SK-N-SH (cell line): Measurements from ENCODE around the gene OR13J1. TPM values are rescaled to one million over a fixed set of nuclear protein-coding genes. Genes with fewer than 3 reads are reported as not detected.

Experiments
- CTCF ChIA-PET: fragments of 300-600, 350-600 bp; formaldehyde crosslinking; extraction: SDS; loops from one replicate; lab custom pipeline; 2021; lab: Yijun Ruan, JAX
- POLR2A ChIA-PET: fragments of 350-600 bp; sonication (Branson Sonifier 250); formaldehyde crosslinking; extraction: SDS; loops from one replicate; lab custom pipeline; 2020; ENCODE audit warnings: antibody characterized with exemption, inconsistent platforms; lab: Yijun Ruan, JAX
- DNase-seq: peaks from one replicate; pipeline ENCODE4 v3.0.0; 2012
- H2AFZ ChIP-seq: fragments of 200-600 bp; sonication (generic); 2 replicates; pipeline ENCODE4 v1.8.1; 2016; ENCODE audit warnings: antibody characterized with exemption, mild to moderate bottlenecking, low read depth
- H3F3A ChIP-seq: fragments of 200-600 bp; sonication (generic); replicated peaks from 2 replicates; pipeline ENCODE3; 2016; ENCODE audit warnings: antibody characterized with exemption, mild to moderate bottlenecking; ENCODE audit not compliant: insufficient read depth
- H3K27ac ChIP-seq, 2 experiments: fragments of 200-500 bp in 1 of 2; fragments of 200-600 bp in 1 of 2; sonication (Bioruptor generic) in 1 of 2; sonication (generic), shearing (Covaris generic) in 1 of 2; 2 replicates each; pipeline versions ENCODE4 v1.5.1 to v1.6.1; 2014 to 2016; ENCODE audit warnings: low read depth in 2 of 2, inconsistent platforms in 1 of 2, low read length in 1 of 2, mild to moderate bottlenecking in 1 of 2, mixed read lengths in 1 of 2
- H3K27me3 ChIP-seq: fragments of 200-600 bp; sonication (generic), shearing (Covaris generic); 2 replicates; pipeline ENCODE4 v1.6.1; 2016; ENCODE audit warnings: mixed run types; ENCODE audit not compliant: insufficient read depth
- H3K36me3 ChIP-seq, 2 experiments: fragments of 200-500 bp in 1 of 2; fragments of 200-600 bp in 1 of 2; sonication (Bioruptor generic) in 1 of 2; sonication (generic) in 1 of 2; replicated peaks in 1 of 2; 2 replicates each; pipeline versions ENCODE3 to v1.5.1; 2014 to 2016; ENCODE audit warnings: low read length in 1 of 2, mild to moderate bottlenecking in 1 of 2; ENCODE audit not compliant: insufficient read depth in 2 of 2, control insufficient read depth in 1 of 2
- H3K4me1 ChIP-seq, 2 experiments: fragments of 200-500 bp in 1 of 2; fragments of 200-600 bp in 1 of 2; sonication (Bioruptor generic) in 1 of 2; sonication (generic), shearing (Covaris generic) in 1 of 2; 2 replicates each; pipeline versions ENCODE4 v1.5.1 to v1.6.1; 2014 to 2016; ENCODE audit warnings: low read depth in 1 of 2, low read length in 1 of 2, mixed run types in 1 of 2; ENCODE audit not compliant: insufficient read depth in 2 of 2, control insufficient read depth in 1 of 2
- H3K4me2 ChIP-seq: fragments of 200-600 bp; sonication (generic), shearing (Covaris generic); 2 replicates; pipeline ENCODE4 v1.6.1; 2017; ENCODE audit warnings: mixed run types
- H3K4me3 ChIP-seq, 2 experiments: fragments of 200-500 bp in 1 of 2; fragments of 200-600 bp in 1 of 2; sonication (Bioruptor generic) in 1 of 2; sonication (generic), shearing (Covaris generic) in 1 of 2; 2 replicates each; pipeline versions ENCODE4 v1.5.1 to v1.8.1; 2014 to 2016; ENCODE audit warnings: low read depth in 2 of 2, inconsistent platforms in 1 of 2, low read length in 1 of 2, mild to moderate bottlenecking in 1 of 2, mixed read lengths in 1 of 2, moderate library complexity in 1 of 2
- H3K79me2 ChIP-seq: fragments of 200-600 bp; sonication (generic); 2 replicates; pipeline ENCODE4 v1.8.1; 2017; ENCODE audit warnings: mild to moderate bottlenecking; ENCODE audit not compliant: insufficient read depth
- H3K9ac ChIP-seq: fragments of 200-600 bp; sonication (generic); 2 replicates; pipeline ENCODE4 v1.6.1; 2017; ENCODE audit warnings: mixed run types
- H3K9me2 ChIP-seq: fragments of 200-600 bp; sonication (generic); 2 replicates; pipeline ENCODE4 v1.6.1; 2017; ENCODE audit warnings: mixed run types
- H3K9me3 ChIP-seq: fragments of 200-600 bp; sonication (generic); 2 replicates; pipeline ENCODE4 v1.6.1; 2017; ENCODE audit warnings: mixed run types, mild to moderate bottlenecking, moderate library complexity
- H4K20me1 ChIP-seq: fragments of 200-600 bp; sonication (generic); 2 replicates; pipeline ENCODE4 v1.6.1; 2017; ENCODE audit warnings: mild to moderate bottlenecking, mixed run types; ENCODE audit not compliant: insufficient read depth
- EP300 ChIP-seq, 2 experiments: IDR thresholded peaks; 2 replicates each; pipeline versions ENCODE4 v1.4.0 to v1.6.1; 2012; ENCODE audit warnings: borderline replicate concordance in 1 of 2, low read depth in 1 of 2, low read length in 1 of 2
- FOSL2 ChIP-seq: IDR thresholded peaks from 2 replicates; pipeline ENCODE4 v1.4.0; 2012; ENCODE audit warnings: low read depth, mild to moderate bottlenecking, moderate library complexity, borderline replicate concordance
- FOXM1 ChIP-seq: IDR thresholded peaks from 2 replicates; pipeline ENCODE4 v1.4.0; 2012; ENCODE audit warnings: low read depth, mild to moderate bottlenecking
- GATA2 ChIP-seq: sonication (generic); formaldehyde crosslinking; IDR thresholded peaks from 2 replicates; pipeline ENCODE4 v1.5.0; 2020; ENCODE audit warnings: mild to moderate bottlenecking, missing genetic modification reagents
- MEF2A ChIP-seq: IDR thresholded peaks from 2 replicates; pipeline ENCODE4 v1.4.0; 2012; ENCODE audit warnings: low read depth, borderline replicate concordance
- NFIC ChIP-seq: IDR thresholded peaks from 2 replicates; pipeline ENCODE4 v1.4.0; 2012; ENCODE audit warnings: borderline replicate concordance
- POLR2AphosphoS5 ChIP-seq: IDR thresholded peaks from 2 replicates; pipeline ENCODE4 v1.6.1; 2012; ENCODE audit warnings: low read depth, low read length
- TEAD4 ChIP-seq: IDR thresholded peaks from 2 replicates; pipeline ENCODE4 v1.4.0; 2012; ENCODE audit warnings: mild to moderate bottlenecking, borderline replicate concordance; ENCODE audit not compliant: insufficient read depth
- YY1 ChIP-seq: IDR thresholded peaks from 2 replicates; pipeline ENCODE4 v1.4.0; 2012; ENCODE audit warnings: low read depth, mild to moderate bottlenecking
- WGBS: methylation state at CpG from one replicate; pipeline ENCODE4 v1.1.6; 2017; ENCODE audit warnings: low lambda C conversion rate; 5-methylcytosine and 5-hydroxymethylcytosine counted together
- polyA plus RNA-seq, 3 experiments: library from polyadenylated mRNA; depleted of rRNA; stranded (reverse); fragments of >200 nt; gene quantifications; 2 replicates each; pipeline ENCODE4 v1.2.3, GENCODE V29; 2012
- TF ChIP-seq, protein P1 (sequence below): IDR thresholded peaks from 2 replicates; pipeline ENCODE4 v1.6.1; 2012; ENCODE audit warnings: mild to moderate bottlenecking, low read depth, low read length, moderate library complexity
- TF ChIP-seq, protein P2 (sequence below): fragments of 150-350 bp; IDR thresholded peaks from 2 replicates; pipeline ENCODE4 v1.6.1; 2017; ENCODE audit warnings: antibody characterized with exemption, low read length, low read depth, borderline replicate concordance
- TF ChIP-seq, protein P3 (sequence below): IDR thresholded peaks from 2 replicates; pipeline ENCODE4 v1.4.0; 2012; ENCODE audit warnings: low read depth, borderline replicate concordance
- TF ChIP-seq, protein P4 (sequence below): IDR thresholded peaks from 2 replicates; pipeline ENCODE4 v1.4.0; 2012; ENCODE audit warnings: low read depth
- TF ChIP-seq, protein P5 (sequence below): IDR thresholded peaks from 2 replicates; pipeline ENCODE4; 2012
- TF ChIP-seq, protein P6 (sequence below): IDR thresholded peaks from 2 replicates; pipeline ENCODE4 v1.4.0; 2012; ENCODE audit warnings: low read depth, borderline replicate concordance

OR13J1 gene
- polyA plus RNA-seq, 1 of the 3 experiments (the other 2 are of a cell fraction), result not detected

DNA sequence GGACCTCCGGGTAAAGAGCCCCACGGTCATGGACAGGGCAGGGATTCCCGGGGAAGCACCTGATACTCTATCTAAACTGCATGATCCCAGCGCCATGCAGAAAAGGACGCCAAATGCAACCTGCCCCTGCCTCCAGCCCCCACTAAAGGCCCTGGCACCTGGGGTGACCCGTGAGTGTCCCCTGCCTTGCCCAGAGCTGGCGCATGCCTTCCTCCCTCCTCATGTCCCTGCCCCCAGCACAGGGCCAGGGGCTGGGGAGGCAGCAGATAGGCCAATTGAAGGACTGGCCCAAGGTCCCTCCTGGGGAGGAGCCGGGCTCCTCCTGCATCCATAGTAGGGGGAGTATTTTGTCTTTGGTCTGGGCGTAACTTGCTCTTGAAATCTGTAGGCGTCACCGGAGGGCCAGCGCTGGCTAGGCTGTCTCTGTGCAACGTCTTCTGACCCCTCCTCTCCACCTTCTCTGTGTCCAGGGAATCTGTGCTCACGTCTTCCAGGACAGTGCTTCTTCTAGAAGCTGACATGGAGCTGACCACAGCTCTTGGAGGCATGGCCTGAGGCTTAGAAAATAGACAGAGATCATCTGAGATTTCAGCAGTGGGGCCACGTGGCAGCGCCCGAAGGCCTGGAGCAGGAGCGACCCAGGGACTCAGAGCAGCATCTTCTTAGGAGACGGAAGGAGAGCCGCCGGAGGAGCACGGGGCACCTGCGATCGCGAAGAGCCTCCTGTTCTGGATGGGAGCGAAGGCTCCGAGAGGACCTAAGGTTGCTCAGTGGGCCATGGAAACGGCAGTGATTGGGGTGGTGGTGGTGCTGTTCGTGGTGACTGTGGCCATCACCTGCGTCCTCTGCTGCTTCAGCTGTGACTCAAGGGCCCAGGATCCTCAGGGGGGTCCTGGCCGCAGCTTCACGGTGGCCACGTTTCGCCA lies 39.7 kb upstream of the OR13J1 start:
- Histone ChIP-seq H3K9ac (no peak overlapping the region), H3K4me3 (no peak overlapping the region), H3F3A (peaks cover 34% of the 10 kb centered on the region), H2AFZ (no peak overlapping the region), H3K9me2 (no peaks in the 10 kb centered on the region), H3K4me1 (peaks cover 38 to 43% of the 10 kb centered on the region in 2 experiments; a peak in 3 of 4 replicates), H3K4me2 (no peak overlapping the region), H3K36me3 (no peaks in the 10 kb centered on the region), H3K79me2 (no peaks in the 10 kb centered on the region; the same call in 1 of the 2 replicates), H3K27ac (no peak overlapping the region; a peak in 1 of 4 replicates), H3K27me3 (no peaks in the 10 kb centered on the region), H4K20me1 (no peaks in the 10 kb centered on the region), H3K9me3 (no peaks in the 10 kb centered on the region)
- CTCF ChIA-PET, result interaction anchor here (0.9 to 2.3 kb wide), 4 partner anchors 14 to 98 kb away, joined by 3 to 10 read pairs (median 3); no protein-coding TSS in a partner anchor
- WGBS, result 97% methylated on average over 20 of the region's 34 CpGs
- no peak for DNase-seq
- POLR2A ChIA-PET, result no interaction called here
- TF ChIP-seq, protein P1, sequence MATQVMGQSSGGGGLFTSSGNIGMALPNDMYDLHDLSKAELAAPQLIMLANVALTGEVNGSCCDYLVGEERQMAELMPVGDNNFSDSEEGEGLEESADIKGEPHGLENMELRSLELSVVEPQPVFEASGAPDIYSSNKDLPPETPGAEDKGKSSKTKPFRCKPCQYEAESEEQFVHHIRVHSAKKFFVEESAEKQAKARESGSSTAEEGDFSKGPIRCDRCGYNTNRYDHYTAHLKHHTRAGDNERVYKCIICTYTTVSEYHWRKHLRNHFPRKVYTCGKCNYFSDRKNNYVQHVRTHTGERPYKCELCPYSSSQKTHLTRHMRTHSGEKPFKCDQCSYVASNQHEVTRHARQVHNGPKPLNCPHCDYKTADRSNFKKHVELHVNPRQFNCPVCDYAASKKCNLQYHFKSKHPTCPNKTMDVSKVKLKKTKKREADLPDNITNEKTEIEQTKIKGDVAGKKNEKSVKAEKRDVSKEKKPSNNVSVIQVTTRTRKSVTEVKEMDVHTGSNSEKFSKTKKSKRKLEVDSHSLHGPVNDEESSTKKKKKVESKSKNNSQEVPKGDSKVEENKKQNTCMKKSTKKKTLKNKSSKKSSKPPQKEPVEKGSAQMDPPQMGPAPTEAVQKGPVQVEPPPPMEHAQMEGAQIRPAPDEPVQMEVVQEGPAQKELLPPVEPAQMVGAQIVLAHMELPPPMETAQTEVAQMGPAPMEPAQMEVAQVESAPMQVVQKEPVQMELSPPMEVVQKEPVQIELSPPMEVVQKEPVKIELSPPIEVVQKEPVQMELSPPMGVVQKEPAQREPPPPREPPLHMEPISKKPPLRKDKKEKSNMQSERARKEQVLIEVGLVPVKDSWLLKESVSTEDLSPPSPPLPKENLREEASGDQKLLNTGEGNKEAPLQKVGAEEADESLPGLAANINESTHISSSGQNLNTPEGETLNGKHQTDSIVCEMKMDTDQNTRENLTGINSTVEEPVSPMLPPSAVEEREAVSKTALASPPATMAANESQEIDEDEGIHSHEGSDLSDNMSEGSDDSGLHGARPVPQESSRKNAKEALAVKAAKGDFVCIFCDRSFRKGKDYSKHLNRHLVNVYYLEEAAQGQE, result no peak

DNA sequence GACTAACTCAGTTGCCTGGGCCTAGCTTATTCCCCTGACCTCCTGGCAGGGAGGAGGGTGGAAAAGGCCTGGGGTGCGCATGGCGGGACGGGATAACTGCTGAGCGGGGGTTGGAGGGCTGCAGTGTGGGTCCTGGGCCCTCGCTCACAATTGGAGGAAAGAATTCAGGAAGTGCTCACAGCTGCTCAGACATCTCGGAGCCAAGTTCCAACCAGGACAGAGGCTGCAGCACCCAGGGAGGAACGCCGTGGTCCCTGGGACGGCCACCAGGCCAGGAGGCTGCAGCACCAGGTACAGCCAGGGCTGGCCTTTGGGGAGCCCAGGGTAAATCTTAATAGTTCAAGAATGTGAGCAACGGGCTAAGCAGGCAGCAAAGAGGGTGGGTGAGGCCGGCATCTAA lies 39.1 kb upstream of the OR13J1 start, which contains the start of gene SPAAR:
Gene SPAAR, plus strand, starts transcription at position 217 of the 400 bp plus-strand sequence. CDS start 974 bp downstream, outside the sequence.
- no peaks in the 10 kb centered on the region; the same call in 1 of the 2 replicates for H3K79me2 ChIP-seq
- peak within 1 kb of the TSS; percentile 89 to 98 for H3K27ac ChIP-seq
- no peaks in the 10 kb centered on the region for H4K20me1 ChIP-seq
- no peaks in the 10 kb centered on the region for H3K9me3 ChIP-seq
- POLR2A ChIA-PET, result no interaction called here
- no peak within 1 kb of the TSS for H3K4me3 ChIP-seq
- CTCF ChIA-PET, result interaction anchor here (1.0 to 2.3 kb wide), 2 partner anchors 16 to 36 kb away, joined by 3 to 10 read pairs; no protein-coding TSS in a partner anchor
- peak within 1 kb of the TSS; percentile 50; the same call in 1 of the 2 replicates for H3K4me2 ChIP-seq
- H3K27me3 ChIP-seq, result no peaks in the 10 kb centered on the region
- H3F3A ChIP-seq, result peaks cover 37% of the 10 kb centered on the region
- H2AFZ ChIP-seq, result peak within 1 kb of the TSS; percentile 47; the same call in 1 of the 2 replicates
- H3K9ac ChIP-seq, result peak within 1 kb of the TSS; percentile 68; the same call in 1 of the 2 replicates
- WGBS, result 88% methylated on average over 9 of the region's 11 CpGs
- peaks cover 38 to 46% of the 10 kb centered on the region in 2 experiments; a peak in 3 of 4 replicates for H3K4me1 ChIP-seq
- no peaks in the 10 kb centered on the region for H3K9me2 ChIP-seq
- DNase-seq, result no peak
- H3K36me3 ChIP-seq, result no peaks in the 10 kb centered on the region
- TF ChIP-seq TEAD4 (no peak), YY1 (no peak), POLR2AphosphoS5 (no peak), NFIC (no peak), EP300 (IDR thresholded peaks at IDR 0.05; ENCODE audit: borderline replicate concordance in 1 of 2, low read depth in 1 of 2, low read length in 1 of 2) (no peak), FOXM1 (no peak), MEF2A (no peak), GATA2 (CRISPR knock-in tag) (no peak), FOSL2 (no peak)
- TF ChIP-seq, protein P2, sequence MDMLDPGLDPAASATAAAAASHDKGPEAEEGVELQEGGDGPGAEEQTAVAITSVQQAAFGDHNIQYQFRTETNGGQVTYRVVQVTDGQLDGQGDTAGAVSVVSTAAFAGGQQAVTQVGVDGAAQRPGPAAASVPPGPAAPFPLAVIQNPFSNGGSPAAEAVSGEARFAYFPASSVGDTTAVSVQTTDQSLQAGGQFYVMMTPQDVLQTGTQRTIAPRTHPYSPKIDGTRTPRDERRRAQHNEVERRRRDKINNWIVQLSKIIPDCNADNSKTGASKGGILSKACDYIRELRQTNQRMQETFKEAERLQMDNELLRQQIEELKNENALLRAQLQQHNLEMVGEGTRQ, result no peak
- TF ChIP-seq, protein P3, sequence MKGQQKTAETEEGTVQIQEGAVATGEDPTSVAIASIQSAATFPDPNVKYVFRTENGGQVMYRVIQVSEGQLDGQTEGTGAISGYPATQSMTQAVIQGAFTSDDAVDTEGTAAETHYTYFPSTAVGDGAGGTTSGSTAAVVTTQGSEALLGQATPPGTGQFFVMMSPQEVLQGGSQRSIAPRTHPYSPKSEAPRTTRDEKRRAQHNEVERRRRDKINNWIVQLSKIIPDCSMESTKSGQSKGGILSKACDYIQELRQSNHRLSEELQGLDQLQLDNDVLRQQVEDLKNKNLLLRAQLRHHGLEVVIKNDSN, result no peak
- TF ChIP-seq, protein P4, sequence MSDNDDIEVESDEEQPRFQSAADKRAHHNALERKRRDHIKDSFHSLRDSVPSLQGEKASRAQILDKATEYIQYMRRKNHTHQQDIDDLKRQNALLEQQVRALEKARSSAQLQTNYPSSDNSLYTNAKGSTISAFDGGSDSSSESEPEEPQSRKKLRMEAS, result no peak
- TF ChIP-seq, protein P5, sequence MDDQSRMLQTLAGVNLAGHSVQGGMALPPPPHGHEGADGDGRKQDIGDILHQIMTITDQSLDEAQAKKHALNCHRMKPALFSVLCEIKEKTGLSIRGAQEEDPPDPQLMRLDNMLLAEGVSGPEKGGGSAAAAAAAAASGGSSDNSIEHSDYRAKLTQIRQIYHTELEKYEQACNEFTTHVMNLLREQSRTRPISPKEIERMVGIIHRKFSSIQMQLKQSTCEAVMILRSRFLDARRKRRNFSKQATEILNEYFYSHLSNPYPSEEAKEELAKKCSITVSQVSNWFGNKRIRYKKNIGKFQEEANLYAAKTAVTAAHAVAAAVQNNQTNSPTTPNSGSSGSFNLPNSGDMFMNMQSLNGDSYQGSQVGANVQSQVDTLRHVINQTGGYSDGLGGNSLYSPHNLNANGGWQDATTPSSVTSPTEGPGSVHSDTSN, result no peak
- TF ChIP-seq, protein P6, sequence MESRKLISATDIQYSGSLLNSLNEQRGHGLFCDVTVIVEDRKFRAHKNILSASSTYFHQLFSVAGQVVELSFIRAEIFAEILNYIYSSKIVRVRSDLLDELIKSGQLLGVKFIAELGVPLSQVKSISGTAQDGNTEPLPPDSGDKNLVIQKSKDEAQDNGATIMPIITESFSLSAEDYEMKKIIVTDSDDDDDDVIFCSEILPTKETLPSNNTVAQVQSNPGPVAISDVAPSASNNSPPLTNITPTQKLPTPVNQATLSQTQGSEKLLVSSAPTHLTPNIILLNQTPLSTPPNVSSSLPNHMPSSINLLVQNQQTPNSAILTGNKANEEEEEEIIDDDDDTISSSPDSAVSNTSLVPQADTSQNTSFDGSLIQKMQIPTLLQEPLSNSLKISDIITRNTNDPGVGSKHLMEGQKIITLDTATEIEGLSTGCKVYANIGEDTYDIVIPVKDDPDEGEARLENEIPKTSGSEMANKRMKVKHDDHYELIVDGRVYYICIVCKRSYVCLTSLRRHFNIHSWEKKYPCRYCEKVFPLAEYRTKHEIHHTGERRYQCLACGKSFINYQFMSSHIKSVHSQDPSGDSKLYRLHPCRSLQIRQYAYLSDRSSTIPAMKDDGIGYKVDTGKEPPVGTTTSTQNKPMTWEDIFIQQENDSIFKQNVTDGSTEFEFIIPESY, result no peak
